Dermis microvascular lymphatic vessel endothelial cell (primary cell): ENCODE results near the gene CNOT2. TPM values are rescaled to one million over a fixed set of nuclear protein-coding genes. Genes with fewer than 3 reads are reported as not detected.
A peak's percentile ranks its signal among the peaks of the same experiment; 100 is the strongest.

Experiments used
- DNase-seq, 2 donors: peaks; one replicate each; pipeline versions ENCODE4 v3.0.0 to v3.0.0-alpha.2; 2010; ENCODE audit warnings: low read depth in 2 of 2
- total RNA-seq: library from RNA; depleted of rRNA; stranded (reverse); fragments of >200 nt; gene quantifications from 2 replicates; pipeline ENCODE4 v1.2.1, GENCODE V29; 2014

Gene CNOT2
- total RNA-seq, 1 donor from 2014 or later: 81.9 TPM

- DNase-seq: no peak
These were observed 8.0 kb downstream of the CNOT2 start for GRCh38 chr12:70251226-70251625.

GRCh38 chr12:70251661-70252060, 8.4 kb downstream of the CNOT2 start:
- no peak for DNase-seq

- no peak for DNase-seq
These were observed 9.6 kb downstream of the CNOT2 start for GRCh38 chr12:70252832-70253231.

GRCh38 chr12:70254225-70254624, 11.0 kb downstream of the CNOT2 start:
- no peak for DNase-seq

GRCh38 chr12:70254846-70255245, 11.6 kb downstream of the CNOT2 start:
- DNase-seq: no peak

GRCh38 chr12:70255311-70255710, 12.1 kb downstream of the CNOT2 start:
- peak in 1 of 2 donors; percentile 5 for DNase-seq

GRCh38 chr12:70258605-70259403, 15.6 kb downstream of the CNOT2 start:
- no peak for DNase-seq

GRCh38 chr12:70260646-70261045, 17.4 kb downstream of the CNOT2 start:
- no peak for DNase-seq

- DNase-seq: no peak
These were observed 21.0 kb downstream of the CNOT2 start for GRCh38 chr12:70264067-70264867.

GRCh38 chr12:70265132-70265531, 21.9 kb downstream of the CNOT2 start:
- no peak for DNase-seq

GRCh38 chr12:70267550-70267949, 24.3 kb downstream of the CNOT2 start:
- peak; percentile 7 to 44 for DNase-seq

GRCh38 chr12:70268972-70269371, 25.7 kb downstream of the CNOT2 start:
- DNase-seq: no peak

GRCh38 chr12:70270108-70270507, 26.9 kb downstream of the CNOT2 start:
- no peak for DNase-seq

- no peak for DNase-seq
These were observed 27.8 kb downstream of the CNOT2 start for GRCh38 chr12:70271025-70271424.

- DNase-seq: no peak
These were observed 29.3 kb downstream of the CNOT2 start for GRCh38 chr12:70272510-70272909.

GRCh38 chr12:70275045-70275444, 31.8 kb downstream of the CNOT2 start:
- DNase-seq: no peak

GRCh38 chr12:70277973-70278372, 34.7 kb downstream of the CNOT2 start:
- DNase-seq: no peak

- DNase-seq: no peak
These were observed 35.7 kb downstream of the CNOT2 start for GRCh38 chr12:70278945-70279344.

- DNase-seq: no peak
These were observed 40.0 kb downstream of the CNOT2 start for GRCh38 chr12:70283232-70283631.

GRCh38 chr12:70288817-70289216, 45.6 kb downstream of the CNOT2 start:
- DNase-seq: no peak

GRCh38 chr12:70290116-70290515, 46.9 kb downstream of the CNOT2 start:
- peak in 1 of 2 donors; percentile 23 for DNase-seq

- no peak for DNase-seq
These were observed 49.0 kb downstream of the CNOT2 start for GRCh38 chr12:70292017-70292776.
